Astrocyte of the spinal cord (primary cell): Measurements from ENCODE around the gene COX19.
"Not testable (repeated sequence)": the region's sequence is repeated elsewhere in the genome, so short reads cannot be mapped to it uniquely, and the experiment has no call there.

ENCODE experiments used
- DNase-seq: peaks from one replicate; pipeline ENCODE4 v3.0.0; 2011; ENCODE audit warnings: low read depth, low spot score
- H3K4me3 ChIP-seq: 2 replicates; pipeline ENCODE4 v1.5.1; 2011; ENCODE audit warnings: low read depth, mild to moderate bottlenecking, low read length, moderate library complexity
- in situ Hi-C: cut with HindIII; loops from 2 replicates; pipeline ENCODE4 v1.10.0; 2017; ENCODE audit warnings: low sequenced_read_pairs
- TF ChIP-seq, protein P1 (sequence below): IDR thresholded peaks from 2 replicates; pipeline ENCODE4 v1.5.1; 2012; ENCODE audit warnings: low read depth, mild to moderate bottlenecking, low read length, inconsistent platforms

Gene COX19

GRCh38 chr7:930975-931758, 44.2 kb downstream of the COX19 start:
- TF ChIP-seq, protein P1, sequence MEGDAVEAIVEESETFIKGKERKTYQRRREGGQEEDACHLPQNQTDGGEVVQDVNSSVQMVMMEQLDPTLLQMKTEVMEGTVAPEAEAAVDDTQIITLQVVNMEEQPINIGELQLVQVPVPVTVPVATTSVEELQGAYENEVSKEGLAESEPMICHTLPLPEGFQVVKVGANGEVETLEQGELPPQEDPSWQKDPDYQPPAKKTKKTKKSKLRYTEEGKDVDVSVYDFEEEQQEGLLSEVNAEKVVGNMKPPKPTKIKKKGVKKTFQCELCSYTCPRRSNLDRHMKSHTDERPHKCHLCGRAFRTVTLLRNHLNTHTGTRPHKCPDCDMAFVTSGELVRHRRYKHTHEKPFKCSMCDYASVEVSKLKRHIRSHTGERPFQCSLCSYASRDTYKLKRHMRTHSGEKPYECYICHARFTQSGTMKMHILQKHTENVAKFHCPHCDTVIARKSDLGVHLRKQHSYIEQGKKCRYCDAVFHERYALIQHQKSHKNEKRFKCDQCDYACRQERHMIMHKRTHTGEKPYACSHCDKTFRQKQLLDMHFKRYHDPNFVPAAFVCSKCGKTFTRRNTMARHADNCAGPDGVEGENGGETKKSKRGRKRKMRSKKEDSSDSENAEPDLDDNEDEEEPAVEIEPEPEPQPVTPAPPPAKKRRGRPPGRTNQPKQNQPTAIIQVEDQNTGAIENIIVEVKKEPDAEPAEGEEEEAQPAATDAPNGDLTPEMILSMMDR, result no peak
- H3K4me3 ChIP-seq, result no peak overlapping the region
- DNase-seq, result no peak
- in situ Hi-C loops, result no loop called here

DNA sequence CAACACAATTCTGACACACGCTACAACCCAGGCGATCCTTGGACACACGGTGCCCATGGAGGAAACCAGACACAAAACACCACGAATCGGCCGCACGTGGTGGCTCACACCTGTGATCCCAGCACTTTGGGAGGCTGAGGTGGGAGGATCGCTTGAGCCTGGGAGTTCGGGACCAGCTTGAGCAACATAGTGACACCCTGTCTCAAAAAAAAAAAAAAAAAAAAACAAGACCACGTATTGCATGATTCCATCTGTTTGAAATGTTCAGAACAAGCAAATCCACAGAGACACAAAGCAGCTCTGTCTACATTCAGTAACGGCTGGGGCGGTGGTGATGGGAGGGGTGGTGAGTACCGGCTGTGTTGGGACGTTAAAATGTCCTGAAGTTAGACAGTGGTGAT, 46.0 kb downstream of the COX19 start:
- in situ Hi-C loops, result no loop called here
- no peak for DNase-seq

DNA sequence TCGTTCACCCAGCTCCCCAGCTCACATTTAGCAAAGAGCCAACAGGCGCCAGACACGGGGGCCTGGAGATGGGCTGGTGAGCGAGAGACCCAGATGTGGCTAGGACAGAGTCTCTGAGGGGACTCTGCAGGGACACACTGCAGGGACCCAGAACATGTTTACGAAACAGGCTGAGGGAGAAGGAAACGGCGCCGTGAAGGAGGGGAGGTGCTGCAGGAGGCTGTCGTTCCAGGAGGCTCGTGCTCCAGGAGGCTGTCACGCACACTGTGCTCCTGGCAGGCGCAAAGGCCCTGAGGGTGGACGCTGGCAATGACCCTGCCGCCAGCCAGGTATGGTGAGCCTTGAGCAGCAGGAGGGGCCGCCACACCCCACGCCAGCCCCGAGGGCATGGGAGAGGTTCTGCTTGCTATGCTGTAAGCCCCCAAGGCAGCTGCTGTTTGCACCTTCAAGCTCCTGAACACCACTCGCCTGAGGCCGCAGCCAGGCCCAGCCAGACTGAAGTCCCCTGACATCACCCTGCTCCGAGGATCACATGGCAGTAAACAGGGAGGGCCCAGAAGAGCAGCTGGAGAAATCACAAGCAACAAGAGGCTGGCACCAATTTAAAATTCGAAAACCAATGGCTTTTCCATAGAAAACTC, 48.2 kb downstream of the COX19 start:
- in situ Hi-C loops, result no loop called here
- TF ChIP-seq, protein P1, result no peak
- no peak overlapping the region for H3K4me3 ChIP-seq
- no peak for DNase-seq

More for the DNA sequence above, 46.0 kb downstream of the COX19 start:
- H3K4me3 ChIP-seq, result no peak overlapping the region
- TF ChIP-seq, protein P1, result no peak

DNA sequence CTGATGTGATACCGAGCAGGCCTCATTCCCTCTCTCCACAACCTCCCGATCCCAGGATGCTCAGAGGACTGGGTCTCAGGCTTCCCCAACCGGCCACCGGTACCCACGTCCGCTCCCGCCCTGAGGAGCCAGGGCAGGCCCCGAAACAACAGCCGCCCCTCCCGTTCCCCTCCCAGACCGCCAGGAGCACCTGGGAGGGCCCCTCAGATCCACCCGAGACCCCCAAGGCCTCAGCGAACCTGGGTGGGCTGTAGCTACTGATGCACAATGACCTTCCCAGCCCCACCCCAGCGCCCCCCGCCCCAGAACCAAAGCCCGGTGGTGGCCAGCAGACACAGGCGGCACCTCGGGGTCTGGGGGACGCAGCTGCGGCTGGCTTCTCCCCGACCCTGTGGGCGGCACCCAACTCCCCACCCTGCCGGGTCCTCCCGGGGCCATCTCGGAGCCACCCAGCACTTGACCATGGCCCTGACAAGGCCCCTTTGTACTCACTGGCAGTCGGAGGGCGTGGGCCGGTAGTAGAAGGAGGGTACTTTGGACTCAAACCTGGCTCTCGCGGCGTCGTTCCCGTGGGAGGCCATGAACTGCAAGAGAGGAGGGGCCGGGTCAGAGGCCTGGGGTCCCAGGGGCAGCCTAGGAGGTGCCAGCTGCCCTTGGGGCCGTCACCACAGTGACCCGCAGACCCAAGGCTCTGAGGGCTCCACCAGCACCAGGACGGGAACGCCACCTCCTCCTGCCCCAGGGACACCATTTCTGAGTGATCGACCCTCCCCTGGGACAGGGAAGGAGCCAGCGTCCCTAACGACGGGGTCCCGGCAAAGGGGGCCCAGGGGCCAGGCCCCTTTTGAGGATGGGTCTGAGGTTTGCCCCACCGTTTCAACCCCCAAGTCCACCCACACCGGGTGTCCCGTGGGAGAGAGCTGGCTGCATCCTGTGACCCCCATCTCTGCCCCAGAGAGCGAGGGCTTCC, 49.0 kb downstream of the COX19 start:
- no peak overlapping the region for H3K4me3 ChIP-seq
- in situ Hi-C loops, result no loop called here
- TF ChIP-seq, protein P1, result no peak
- no peak for DNase-seq

DNA sequence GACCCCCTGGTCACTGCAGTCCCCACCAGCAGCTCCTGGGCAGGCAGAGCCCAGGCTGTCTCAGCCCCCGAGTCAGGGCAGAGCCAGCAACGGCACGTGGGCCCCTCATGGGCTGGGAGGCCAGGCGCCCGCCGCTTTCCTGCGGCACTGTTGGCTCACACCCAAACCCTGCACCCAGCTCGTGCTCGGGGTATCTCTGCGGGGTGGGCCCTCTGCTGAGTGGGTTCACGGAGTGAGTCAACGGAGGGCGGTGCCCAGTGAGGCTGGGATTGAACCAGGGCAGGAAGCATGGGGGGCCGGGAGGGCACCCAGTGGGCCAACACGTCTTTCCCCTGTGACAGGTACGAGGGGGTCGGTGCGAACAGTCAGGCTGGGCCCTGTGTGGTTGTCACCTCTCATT, 49.7 kb downstream of the COX19 start:
- H3K4me3 ChIP-seq, result no peak overlapping the region
- in situ Hi-C loops, result no loop called here
- DNase-seq, result no peak
- TF ChIP-seq, protein P1, result no peak

DNA sequence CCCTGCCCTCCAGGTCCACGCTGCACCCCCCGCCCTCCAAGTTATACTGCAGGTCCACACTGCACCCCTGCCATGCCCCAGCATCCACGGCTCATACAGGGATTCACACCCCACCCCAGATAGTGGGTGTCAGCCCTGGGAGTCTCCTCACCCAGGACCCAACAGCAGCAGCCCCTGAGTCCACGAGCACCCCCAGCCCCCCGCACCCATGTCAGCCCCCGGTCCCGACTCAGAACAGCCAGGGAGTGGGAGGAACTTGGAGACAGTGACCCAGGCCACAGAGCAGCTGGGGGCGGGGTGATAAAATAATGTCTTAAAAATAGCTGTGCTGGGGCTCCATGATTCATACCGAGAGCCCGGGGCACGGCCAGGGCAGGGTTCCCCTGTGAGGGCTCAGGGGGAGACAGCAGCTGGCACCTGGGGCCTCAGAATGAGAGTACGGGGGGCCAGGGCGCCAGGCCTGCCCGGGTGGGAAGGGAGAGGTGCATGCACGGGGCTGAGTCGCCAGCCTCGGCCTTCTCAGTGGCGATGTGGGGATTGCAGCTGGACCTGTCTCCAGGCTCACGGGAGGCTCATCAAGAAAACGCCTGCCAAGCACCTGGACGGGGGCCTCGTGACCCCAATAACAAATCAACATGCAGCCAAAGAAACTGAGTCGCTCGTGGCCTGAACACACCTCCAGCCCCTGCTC, 50.7 kb downstream of the COX19 start:
- DNase-seq, result no peak
- no peak overlapping the region for H3K4me3 ChIP-seq
- TF ChIP-seq, protein P1, result no peak
- in situ Hi-C loops, result no loop called here

DNA sequence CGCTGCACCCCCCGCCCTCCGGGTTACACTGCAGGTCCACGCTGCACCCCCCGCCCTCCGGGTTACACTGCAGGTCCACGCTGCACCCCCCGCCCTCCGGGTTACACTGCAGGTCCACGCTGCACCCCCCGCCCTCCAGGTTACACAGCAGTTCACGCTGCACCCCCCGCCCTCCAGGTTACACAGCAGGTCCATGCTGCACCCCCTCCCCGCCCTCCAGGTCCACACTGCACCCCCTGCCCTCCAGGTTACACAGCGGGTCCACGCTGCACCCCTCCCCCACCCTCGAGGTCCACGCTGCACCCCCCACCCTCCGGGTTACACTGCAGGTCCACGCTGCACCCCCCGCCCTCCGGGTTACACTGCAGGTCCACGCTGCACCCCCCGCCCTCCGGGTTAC, 51.3 kb downstream of the COX19 start:
- DNase-seq, in situ Hi-C loops, H3K4me3 ChIP-seq: not testable (repeated sequence)
